GM12891 (cell line): ENCODE results near the gene MMP28.
"Not testable (repeated sequence)": the region's sequence is repeated elsewhere in the genome, so short reads cannot be mapped to it uniquely, and the experiment has no call there.

Experiments
- DNase-seq: peaks from one replicate; pipeline ENCODE4 v3.0.0; 2011; ENCODE audit warnings: low spot score; ENCODE audit not compliant: insufficient read length
- FAIRE-seq: peaks from 2 replicates; lab custom pipeline; 2011; peaks lifted over from hg19 to GRCh38; lab: Jason Lieb, UNC
- PAX5 ChIP-seq: IDR thresholded peaks from 2 replicates; pipeline ENCODE4 v1.6.1; 2011; ENCODE audit warnings: low read length, moderate library complexity, mild to moderate bottlenecking; ENCODE audit not compliant: insufficient read depth, severe bottlenecking
- POLR2A ChIP-seq: IDR thresholded peaks from 2 replicates; pipeline ENCODE4 v1.6.1; 2011; ENCODE audit warnings: low read depth, low read length, control low read depth
- POLR2AphosphoS5 ChIP-seq: IDR thresholded peaks from 2 replicates; pipeline ENCODE4 v1.6.1; 2011; ENCODE audit warnings: low read depth, low read length, control low read depth
- POU2F2 ChIP-seq: IDR thresholded peaks from 2 replicates; pipeline ENCODE4 v1.6.1; 2011; ENCODE audit warnings: low read depth, mild to moderate bottlenecking, control low read depth, low read length, moderate library complexity
- SPI1 ChIP-seq: IDR thresholded peaks from 2 replicates; pipeline ENCODE4 v1.6.1; 2011; ENCODE audit warnings: low read depth, low read length, control low read depth
- TAF1 ChIP-seq: IDR thresholded peaks from 2 replicates; pipeline ENCODE4 v1.6.1; 2011; ENCODE audit warnings: low read depth, low read length, control low read depth

The MMP28 gene

GRCh38 chr17:35761601-35762000 is 33.8 kb downstream of the MMP28 start:
- FAIRE-seq (no peak), DNase-seq (no peak)
- TF ChIP-seq TAF1 (no peak), PAX5 (no peak), POLR2AphosphoS5 (no peak), SPI1 (no peak), POLR2A (no peak), POU2F2 (no peak)

- FAIRE-seq (no peak), DNase-seq (no peak)
- TF ChIP-seq POU2F2, result no peak
- no peak for TF ChIP-seq SPI1
- no peak for TF ChIP-seq TAF1
- TF ChIP-seq POLR2A, result no peak
- no peak for TF ChIP-seq PAX5
- TF ChIP-seq POLR2AphosphoS5, result no peak
Observed at GRCh38 chr17:35760587-35760986, 34.9 kb downstream of the MMP28 start, which contains the start of gene C17orf50. Gene C17orf50, plus strand, starts transcription at chr17:35760887. Its CDS starts 55 bp downstream, at chr17:35760942.

- DNase-seq, result no peak
- no peak for FAIRE-seq
- no peak for TF ChIP-seq POLR2A
- TF ChIP-seq PAX5, result no peak
- no peak for TF ChIP-seq TAF1
- no peak for TF ChIP-seq POLR2AphosphoS5
- TF ChIP-seq POU2F2, result no peak
- TF ChIP-seq SPI1, result no peak
Observed at GRCh38 chr17:35757243-35757642, 38.2 kb downstream of the MMP28 start.

GRCh38 chr17:35752945-35753764 is 42.3 kb downstream of the MMP28 start, which contains the start of gene GAS2L2:
Gene GAS2L2, minus strand, starts transcription at chr17:35753239. Its CDS starts 389 bp downstream, at chr17:35752850.
- TF ChIP-seq SPI1 (no peak), POU2F2 (no peak), POLR2A (no peak), POLR2AphosphoS5 (no peak), PAX5 (no peak), TAF1 (no peak)
- FAIRE-seq, result no peak
- no peak for DNase-seq

GRCh38 chr17:35752471-35752870 is 43.0 kb downstream of the MMP28 start:
- FAIRE-seq (no peak), DNase-seq (no peak)
- TF ChIP-seq PAX5 (no peak), SPI1 (no peak), POU2F2 (no peak), POLR2A (no peak), TAF1 (no peak), POLR2AphosphoS5 (no peak)

- not testable (repeated sequence) for FAIRE-seq, DNase-seq
Observed at GRCh38 chr17:35751541-35751940, 43.9 kb downstream of the MMP28 start.

- DNase-seq, result no peak
- TF ChIP-seq TAF1 (no peak), PAX5 (no peak), POU2F2 (no peak), POLR2A (no peak), POLR2AphosphoS5 (no peak), SPI1 (no peak)
- no peak for FAIRE-seq
Observed at GRCh38 chr17:35750526-35751395, 44.7 kb downstream of the MMP28 start.

- DNase-seq (no peak), FAIRE-seq (no peak)
- TF ChIP-seq TAF1 (no peak), POLR2A (no peak), PAX5 (no peak), POLR2AphosphoS5 (no peak)
Observed at GRCh38 chr17:35749560-35750412, 45.7 kb downstream of the MMP28 start.

- FAIRE-seq, result no peak
- TF ChIP-seq PAX5, result no peak
- no peak for TF ChIP-seq POLR2AphosphoS5
- no peak for TF ChIP-seq TAF1
- DNase-seq, result no peak
Observed at GRCh38 chr17:35748979-35749378, 46.5 kb downstream of the MMP28 start.
